ENCODE data around the gene ACACA.

ACACA gene

GRCh38 chr17:37284191-37284590 is 122.4 kb downstream of the ACACA start:
- no peak for DNase-seq

- no peak for DNase-seq
Observed at GRCh38 chr17:37283414-37283961, 123.1 kb downstream of the ACACA start.

- DNase-seq: no peak
Observed at GRCh38 chr17:37280841-37281240, 125.8 kb downstream of the ACACA start.

DNA sequence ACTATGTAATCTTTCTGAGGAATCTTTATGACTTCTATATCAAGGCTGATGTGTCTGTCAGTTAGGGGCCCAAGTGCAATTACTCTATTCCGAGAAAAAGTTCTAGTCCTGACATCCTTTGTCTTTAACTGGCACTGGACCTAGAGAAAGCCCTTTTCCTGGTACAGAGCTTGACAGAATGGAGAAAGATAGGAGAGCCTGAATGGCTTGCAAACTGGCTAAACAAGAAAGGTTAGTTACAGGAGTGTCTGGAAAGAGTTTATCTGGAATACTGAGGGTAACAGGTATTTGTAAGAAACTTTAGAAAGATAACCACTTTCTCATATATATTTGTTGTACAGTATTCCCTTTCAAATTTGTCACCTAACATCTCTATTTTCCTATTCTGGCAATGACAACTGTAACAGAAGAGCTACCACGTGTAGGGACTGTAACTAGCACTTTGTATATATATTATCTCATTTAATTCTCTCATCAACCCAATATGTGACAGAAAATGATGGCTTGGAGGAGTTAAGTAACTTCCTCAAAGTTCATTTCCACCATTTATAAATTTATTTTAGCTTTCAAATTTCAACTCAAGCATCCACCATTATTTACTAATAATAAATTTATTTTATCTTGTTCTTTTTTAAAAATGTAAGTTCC is 128.3 kb downstream of the ACACA start:
- no peak for DNase-seq

- DNase-seq: no peak
Observed at GRCh38 chr17:37276475-37276874, 130.2 kb downstream of the ACACA start.

- DNase-seq: no peak
Observed at GRCh38 chr17:37274461-37274860, 132.2 kb downstream of the ACACA start.

GRCh38 chr17:37273409-37274051 is 133.1 kb downstream of the ACACA start:
- peak; percentile 24 for DNase-seq

GRCh38 chr17:37265446-37266173 is 141.0 kb downstream of the ACACA start:
- no peak for DNase-seq

DNA sequence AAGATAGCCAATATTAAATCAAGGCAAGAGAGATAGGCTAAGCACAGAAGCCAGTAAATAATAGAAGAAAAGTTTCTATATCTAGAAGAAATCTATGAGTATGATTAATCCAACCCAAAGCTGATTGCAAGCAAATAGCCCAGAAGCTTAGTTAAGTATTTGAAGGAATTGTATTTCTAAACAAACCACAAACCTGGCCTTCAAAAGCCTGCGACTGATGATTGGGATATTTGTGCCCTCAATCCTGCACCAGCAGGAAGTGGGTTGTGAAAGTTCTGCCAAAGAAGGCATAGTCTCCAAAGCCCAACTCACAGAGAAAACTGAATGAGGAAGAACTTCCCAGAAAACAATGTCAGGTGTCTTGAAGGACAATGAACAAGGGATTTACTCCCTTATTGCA is 145.3 kb downstream of the ACACA start:
- DNase-seq: no peak

GRCh38 chr17:37259030-37259735 is 147.5 kb downstream of the ACACA start:
- no peak for DNase-seq

DNA sequence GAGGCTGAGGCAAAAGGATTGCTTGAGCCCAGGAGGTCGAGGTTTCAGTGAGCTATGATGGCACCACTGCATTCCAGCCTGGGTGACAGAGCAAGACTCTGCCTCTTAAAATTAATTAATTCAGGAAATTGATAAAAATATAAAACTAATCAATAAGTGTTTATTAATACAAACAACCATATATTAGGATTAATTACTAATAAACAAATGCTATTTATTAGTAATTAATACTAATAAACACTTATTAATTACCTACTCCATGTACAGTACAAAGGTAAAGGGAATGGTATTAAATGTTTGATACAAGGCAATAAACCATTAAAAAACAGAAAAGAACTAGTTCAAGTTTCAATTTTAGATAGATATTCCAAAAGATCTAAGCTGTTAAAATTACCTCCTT is 150.0 kb downstream of the ACACA start:
- no peak for DNase-seq

- no peak for DNase-seq
Observed at GRCh38 chr17:37255432-37255831, 151.2 kb downstream of the ACACA start.

DNA sequence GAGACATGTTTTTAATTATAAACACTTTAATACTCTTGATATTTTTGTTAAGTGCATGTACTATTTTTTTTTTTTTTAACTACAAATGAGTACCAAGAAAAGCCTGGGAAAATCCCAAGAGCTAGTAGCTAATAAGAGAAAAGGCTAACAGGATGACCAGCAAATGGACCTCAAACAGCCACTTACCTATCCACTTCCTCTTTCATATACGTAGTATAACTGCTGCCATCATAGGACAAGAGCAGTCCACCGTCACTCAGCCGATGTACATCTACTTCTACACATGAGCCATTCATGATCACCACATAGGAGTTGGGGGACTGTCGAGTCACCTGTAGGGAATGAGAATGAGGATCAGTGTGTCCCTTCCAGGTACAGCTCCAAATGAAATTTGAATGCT is 158.8 kb downstream of the ACACA start:
- no peak for DNase-seq

DNA sequence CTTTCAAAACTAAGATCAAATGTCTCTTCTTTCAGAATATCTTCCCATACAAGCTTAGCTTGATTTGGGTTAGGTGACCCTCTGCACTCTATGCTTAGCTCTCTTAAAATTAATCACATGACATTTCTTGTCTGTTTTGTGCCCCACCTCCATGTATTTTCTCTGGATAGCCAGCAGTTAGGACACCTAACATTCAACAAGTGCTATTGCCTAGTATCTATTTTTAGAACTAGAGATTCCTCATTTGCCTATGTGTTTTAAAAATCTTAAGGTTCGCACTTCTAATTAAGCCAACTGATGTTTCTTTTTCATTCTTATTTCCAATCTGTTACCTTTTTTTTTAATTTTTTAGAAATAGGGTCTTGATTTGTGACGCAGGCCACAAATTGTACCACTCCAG is 160.6 kb downstream of the ACACA start:
- no peak for DNase-seq

DNA sequence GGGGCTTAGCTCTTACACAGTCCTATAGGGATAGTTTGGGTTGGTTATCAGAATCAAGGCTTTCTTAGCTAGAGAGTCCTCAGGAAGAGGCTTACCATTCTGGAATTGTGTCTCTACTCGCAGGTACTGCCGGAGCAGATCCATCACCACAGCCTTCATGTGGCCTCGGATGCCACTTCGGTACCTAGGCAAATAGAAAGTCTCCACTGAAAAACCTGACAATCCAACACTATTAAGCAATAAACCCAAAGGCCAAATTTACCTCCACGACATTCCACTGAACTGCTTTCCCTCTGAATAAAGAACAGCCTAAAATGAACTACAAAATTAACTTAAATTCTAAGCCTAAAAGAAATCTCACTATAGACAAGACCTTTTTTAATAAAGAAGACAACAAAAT is 166.3 kb downstream of the ACACA start:
- DNase-seq: no peak

DNA sequence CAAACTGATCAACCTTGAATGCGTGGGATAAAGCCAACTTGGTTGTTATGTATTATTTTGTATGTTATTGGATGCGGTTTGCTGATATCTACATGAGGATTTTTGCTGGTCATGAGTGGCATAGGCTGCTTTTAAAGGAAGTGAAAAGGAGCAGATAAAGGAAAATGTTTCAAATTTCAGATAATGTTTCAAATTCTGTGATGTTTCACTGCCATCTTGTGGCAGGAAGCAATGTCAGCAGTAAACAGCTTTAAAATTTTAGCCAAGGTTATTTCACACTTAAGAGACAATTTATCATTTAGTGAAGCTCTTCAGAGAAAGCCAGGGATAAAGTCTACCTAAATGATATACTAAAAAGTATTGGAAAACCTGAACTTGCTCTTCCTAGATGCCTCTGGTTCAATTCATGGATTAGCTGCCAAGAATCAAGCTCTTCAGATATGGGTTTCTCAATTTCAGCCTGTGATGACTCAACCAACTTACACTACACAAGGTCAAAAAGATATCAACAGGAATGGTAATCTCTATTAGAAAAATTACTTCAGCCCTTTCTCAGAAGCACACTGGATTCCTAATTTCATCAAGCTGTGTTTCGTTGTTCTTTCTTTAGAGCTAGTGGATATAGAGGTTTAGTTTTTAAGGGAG is 166.8 kb downstream of the ACACA start:
- no peak for DNase-seq

DNA sequence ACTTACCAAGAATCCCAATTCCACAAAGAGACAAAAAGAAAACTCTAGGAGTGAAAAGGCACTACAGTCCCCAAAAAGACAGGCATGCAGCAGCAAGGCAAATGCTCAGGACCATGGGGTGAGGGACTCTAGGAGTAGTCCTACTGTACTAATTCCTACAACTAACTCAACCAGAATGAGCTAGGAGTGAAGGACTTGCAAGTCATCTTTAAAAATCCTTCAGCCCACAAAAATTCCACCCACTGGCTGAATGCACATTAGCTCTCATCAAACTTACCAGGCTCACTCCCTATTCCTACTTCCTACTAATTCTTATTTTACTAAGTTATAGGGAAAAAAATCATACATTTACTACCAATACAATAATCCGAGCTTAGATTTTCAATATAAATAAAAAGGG is 172.5 kb downstream of the ACACA start:
- DNase-seq: no peak

- no peak for DNase-seq
Observed at GRCh38 chr17:37233036-37233435, 173.6 kb downstream of the ACACA start.

DNA sequence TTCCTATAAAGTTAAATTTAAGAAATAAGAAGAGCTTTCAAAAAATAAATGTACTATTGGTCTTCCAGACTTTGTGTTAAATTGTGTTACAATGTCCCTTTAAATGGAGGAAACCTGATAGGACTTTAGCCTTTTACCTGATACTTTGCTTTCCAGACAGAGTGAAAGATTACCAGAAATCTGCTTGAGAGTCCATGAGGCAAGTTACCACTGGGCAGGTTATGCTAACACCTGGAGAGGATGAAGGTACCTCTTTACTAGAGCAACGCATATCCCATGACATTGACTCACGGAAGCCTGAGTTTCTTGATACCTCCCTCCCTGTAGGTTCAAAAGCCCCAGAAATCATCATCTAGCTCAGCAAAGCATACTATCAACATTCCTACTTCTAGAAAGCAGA is 174.7 kb downstream of the ACACA start:
- DNase-seq: no peak

GRCh38 chr17:37230633-37231032 is 176.0 kb downstream of the ACACA start:
- no peak for DNase-seq

DNA sequence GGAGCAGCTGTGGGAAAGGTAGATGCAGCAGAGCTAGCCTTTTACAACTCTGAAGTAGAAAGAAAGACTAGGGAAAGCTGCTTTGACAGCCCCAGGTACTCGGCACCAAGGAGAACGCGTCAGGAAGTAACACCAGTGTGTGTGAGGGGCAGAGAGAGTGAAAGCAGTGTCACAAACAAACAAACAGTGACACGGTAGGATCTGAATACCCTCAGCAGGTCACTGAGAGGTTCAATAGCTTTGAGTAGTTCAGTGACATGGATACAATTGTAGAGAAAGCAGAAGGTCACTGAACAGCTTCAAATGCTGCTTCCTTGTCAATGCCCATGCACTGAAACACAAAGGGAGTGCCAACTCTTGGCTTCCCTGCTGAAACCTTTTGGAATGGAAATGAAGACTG is 181.2 kb downstream of the ACACA start:
- no peak for DNase-seq

DNA sequence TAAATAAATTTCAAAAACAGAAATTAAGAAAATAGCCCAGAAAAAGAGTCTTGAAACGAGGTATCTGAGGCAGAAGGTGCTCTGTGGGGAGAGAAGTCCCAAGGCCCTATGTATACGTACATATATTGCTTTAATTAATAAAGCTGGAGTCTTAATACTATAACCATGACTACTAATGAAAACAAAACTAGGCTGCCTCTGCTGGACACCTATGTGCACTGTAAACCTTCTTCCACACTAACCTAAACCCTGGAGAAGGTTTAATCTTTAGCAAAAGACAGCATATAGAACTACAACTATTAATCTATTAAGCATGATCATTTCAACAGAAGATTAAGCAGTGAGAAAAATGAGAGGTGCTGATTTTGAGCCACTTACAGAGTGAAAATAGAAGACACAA is 184.8 kb downstream of the ACACA start:
- no peak for DNase-seq

GRCh38 chr17:37220607-37220953 is 186.1 kb downstream of the ACACA start:
- peak; percentile 24 for DNase-seq
